Measurements from ENCODE around the gene CADPS2.

The CADPS2 gene

DNA sequence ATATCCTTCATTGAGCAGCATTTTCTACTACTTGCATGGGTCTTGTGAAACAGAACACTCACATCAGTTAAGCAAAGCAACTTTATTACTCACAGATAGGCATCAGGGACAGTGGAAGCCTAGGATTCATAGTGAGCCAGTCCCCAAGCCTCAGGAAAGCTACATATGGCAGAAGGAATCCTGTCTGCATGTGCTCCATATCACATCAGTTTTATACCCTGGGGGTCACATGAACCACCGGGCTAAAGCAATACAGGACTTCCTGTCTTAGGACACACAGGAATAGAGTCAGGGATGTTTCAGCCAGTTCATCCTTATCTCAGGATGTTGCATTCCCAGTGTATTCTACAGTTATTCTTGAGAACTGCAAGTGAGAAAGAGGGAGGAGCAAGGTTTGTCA lies 596.8 kb downstream of the CADPS2 start:
- no peak for TF ChIP-seq CTCF (IDR thresholded peaks at IDR 0.05)

DNA sequence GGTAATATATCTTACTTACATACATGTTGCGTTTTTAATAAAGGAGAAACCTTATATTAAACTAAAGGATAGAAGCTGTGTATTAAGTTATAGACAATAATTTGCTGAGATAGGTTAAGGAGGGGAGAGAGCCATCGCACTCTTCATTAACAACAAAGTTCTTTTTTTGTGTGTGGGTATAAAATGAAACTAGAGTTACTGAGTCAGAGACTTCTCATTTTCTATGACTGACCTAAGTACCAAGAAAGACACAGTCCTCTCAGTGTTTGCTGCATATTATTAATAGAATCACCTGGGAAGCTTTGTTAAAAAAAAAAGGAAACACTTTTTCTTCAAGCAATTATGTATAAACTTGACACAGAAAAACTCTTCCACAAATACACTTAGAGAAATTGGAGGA lies 613.1 kb downstream of the CADPS2 start:
- TF ChIP-seq CTCF (IDR thresholded peaks at IDR 0.05): no peak

- TF ChIP-seq CTCF (IDR thresholded peaks at IDR 0.05): no peak
These were observed 617.0 kb downstream of the CADPS2 start for GRCh38 chr7:122269241-122269640.
